Ovary (tissue), 9 donors: ENCODE measurements around the gene ZNF100. TPM values are rescaled to one million over a fixed set of nuclear protein-coding genes. Genes with fewer than 3 reads are reported as not detected.
"Not testable (repeated sequence)": the region's sequence is repeated elsewhere in the genome, so short reads cannot be mapped to it uniquely, and the experiment has no call there.

Experiments
- DNase-seq, 5 donors: peaks; one replicate each; pipeline ENCODE4 v3.0.0-alpha.2; 2019 to 2020
- H3K27ac ChIP-seq, 2 donors: fragments of 200-600 bp; one replicate each; pipeline versions ENCODE4 v1.5.1 to v1.8.0; 2019 to 2022
- H3K27me3 ChIP-seq: fragments of 200-600 bp; one replicate; pipeline ENCODE4 v1.8.0; 2022
- H3K36me3 ChIP-seq: fragments of 200-600 bp; sonication (generic); one replicate; pipeline ENCODE4 v1.5.1; 2019
- H3K4me1 ChIP-seq: one replicate; pipeline ENCODE4 v1.8.1; 2013; ENCODE audit warnings: mild to moderate bottlenecking, moderate library complexity; ENCODE audit not compliant: insufficient read depth
- H3K4me3 ChIP-seq: fragments of 200-600 bp; sonication (generic); one replicate; pipeline ENCODE4 v1.5.1; 2017
- H3K9me3 ChIP-seq, 2 donors: fragments of 200-600 bp in 1 of 2; sonication (generic) in 1 of 2; one replicate each; pipeline versions ENCODE4 v1.5.1 to v1.8.1; 2013 to 2019; ENCODE audit warnings: mild to moderate bottlenecking in 1 of 2, moderate library complexity in 1 of 2
- EP300 ChIP-seq: sonication (generic); formaldehyde crosslinking; IDR thresholded peaks from one replicate; pipeline ENCODE4 v1.6.1; 2017; ENCODE audit warnings: antibody characterized with exemption
- POLR2A ChIP-seq: fragments of 450-650 bp; IDR thresholded peaks from one replicate; pipeline ENCODE4 v1.6.1; 2017; ENCODE audit warnings: antibody characterized with exemption, mild to moderate bottlenecking, moderate library complexity
- WGBS, 3 donors: extraction: QIAGEN DNeasy Blood & Tissue Kit in 1 of 3; methylation state at CpG; one replicate each; pipeline versions ENCODE4 v1.1.5 to v1.1.7; 2013 to 2017; 5-methylcytosine and 5-hydroxymethylcytosine counted together
- intact Hi-C, 4 donors: fragments of 100-400 bp; cut with DNase I; formaldehyde crosslinking; loops; one replicate each; pipeline versions ENCODE4 v1.11.0 to v1.15.1; 2022 to 2023
- polyA plus RNA-seq, 2 donors: library from polyadenylated mRNA; stranded (reverse); fragments of 200-250 nt in 1 of 2; fragments of 350-450 nt in 1 of 2; fragmentation: Illumina TruSeq in 1 of 2; extraction: RNeasy Lipid Tissue Mini Kit (QIAGEN cat#74804) in 1 of 2; gene quantifications; one replicate each; pipeline ENCODE4 v1.2.3, GENCODE V29; 2013 to 2014
- small RNA-seq: library from RNA; depleted of rRNA; stranded (forward); fragments of <200 nt; gene quantifications from one replicate; pipeline ENCODE3, GENCODE V24; 2016
- total RNA-seq, 7 donors: library from RNA; depleted of rRNA in 2 of 7; stranded (reverse); fragments of >200 nt in 2 of 7; fragmentation: NEBNext Ultra II Directional in 3 of 7; extraction: Animal tissue kit (Norgen Biotek cat#: 25700) in 3 of 7; gene quantifications; one replicate each; pipeline versions ENCODE4 v1.1.0 to v1.2.4, GENCODE V29; 2016 to 2023
- TF ChIP-seq, protein P1 (sequence below), 3 donors: fragments of 450-650 bp in 2 of 3; fragments of 200-600 bp in 1 of 3; IDR thresholded peaks; one replicate each; pipeline versions ENCODE4 v1.5.1 to v1.8.0; 2016 to 2022; ENCODE audit warnings: antibody characterized with exemption in 3 of 3, mild to moderate bottlenecking in 1 of 3
- donor health status: DM: no; HTN: no; CAD: no; lungs with moderate emphysema.
- donor health status: DM: no; HTN: no; CAD: no.
- donor health status: Bipolar disorder and iron deficiency.
- donor health status: DM: yes; HTN: yes; CAD: no.
- donor health status: DM: no; HTN: no; CAD: no.
- donor health status: DM: yes; HTN: yes; CAD: no.

The ZNF100 gene
- total and polyA plus RNA-seq, 9 donors = 2.8 to 23.6 (median 16.6) TPM

DNA sequence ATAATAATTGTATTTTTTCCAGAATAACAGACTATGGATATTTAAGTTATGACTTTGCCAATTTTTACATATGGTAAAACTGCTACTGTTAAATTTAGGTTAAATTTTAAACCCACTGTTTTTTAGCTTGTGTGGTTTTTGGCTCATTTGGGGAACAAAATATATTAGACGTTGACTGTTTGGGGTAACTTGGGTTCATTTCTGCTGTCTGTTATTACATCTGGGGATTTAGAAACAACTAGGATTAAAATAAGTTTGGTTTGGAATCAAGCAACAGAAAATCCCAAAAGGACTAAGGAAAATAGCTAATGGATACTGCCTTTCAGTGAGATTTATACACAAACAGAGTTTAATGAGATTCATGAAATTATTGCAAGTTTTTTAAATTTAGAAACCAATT, 92.9 kb downstream of the ZNF100 start:
- intact Hi-C loops = no loop called here
- Histone ChIP-seq H3K27me3 (no peaks in the 10 kb centered on the region), H3K36me3 (no peaks in the 10 kb centered on the region), H3K27ac (no peak overlapping the region), H3K9me3 (no peaks in the 10 kb centered on the region), H3K4me1 (no peaks in the 10 kb centered on the region), H3K4me3 (no peak overlapping the region)
- TF ChIP-seq POLR2A (no peak), EP300 (no peak)
- TF ChIP-seq, protein P1, sequence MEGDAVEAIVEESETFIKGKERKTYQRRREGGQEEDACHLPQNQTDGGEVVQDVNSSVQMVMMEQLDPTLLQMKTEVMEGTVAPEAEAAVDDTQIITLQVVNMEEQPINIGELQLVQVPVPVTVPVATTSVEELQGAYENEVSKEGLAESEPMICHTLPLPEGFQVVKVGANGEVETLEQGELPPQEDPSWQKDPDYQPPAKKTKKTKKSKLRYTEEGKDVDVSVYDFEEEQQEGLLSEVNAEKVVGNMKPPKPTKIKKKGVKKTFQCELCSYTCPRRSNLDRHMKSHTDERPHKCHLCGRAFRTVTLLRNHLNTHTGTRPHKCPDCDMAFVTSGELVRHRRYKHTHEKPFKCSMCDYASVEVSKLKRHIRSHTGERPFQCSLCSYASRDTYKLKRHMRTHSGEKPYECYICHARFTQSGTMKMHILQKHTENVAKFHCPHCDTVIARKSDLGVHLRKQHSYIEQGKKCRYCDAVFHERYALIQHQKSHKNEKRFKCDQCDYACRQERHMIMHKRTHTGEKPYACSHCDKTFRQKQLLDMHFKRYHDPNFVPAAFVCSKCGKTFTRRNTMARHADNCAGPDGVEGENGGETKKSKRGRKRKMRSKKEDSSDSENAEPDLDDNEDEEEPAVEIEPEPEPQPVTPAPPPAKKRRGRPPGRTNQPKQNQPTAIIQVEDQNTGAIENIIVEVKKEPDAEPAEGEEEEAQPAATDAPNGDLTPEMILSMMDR (IDR thresholded peaks at IDR 0.05) = no peak
- 45 to 53% (median 47%) methylated on average over 1 of the region's 1 CpG for WGBS, 3 donors
- DNase-seq = no peak

DNA sequence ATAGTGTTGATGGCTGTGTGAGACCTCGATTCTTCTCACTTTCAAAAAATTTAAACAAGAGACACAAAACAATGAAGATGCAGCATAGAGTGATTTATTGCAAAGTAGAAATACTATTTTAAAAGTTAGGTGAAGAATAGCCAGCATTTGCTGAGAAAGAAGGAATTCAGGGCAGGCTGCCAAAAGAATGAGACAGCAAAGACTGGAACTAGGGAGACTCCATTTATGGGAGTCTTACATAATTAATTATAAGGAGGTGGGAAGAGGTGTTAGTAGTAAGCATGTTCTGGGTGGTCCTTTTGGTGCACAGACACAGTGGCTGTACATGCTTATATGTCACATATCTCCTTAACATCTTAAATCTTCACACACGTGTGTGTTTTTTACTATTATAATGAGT, 93.9 kb downstream of the ZNF100 start:
- H3K9me3 ChIP-seq, H3K27me3 ChIP-seq, H3K4me1 ChIP-seq, intact Hi-C loops, H3K27ac ChIP-seq, H3K4me3 ChIP-seq, H3K36me3 ChIP-seq: not testable (repeated sequence)
- peak in 3 of 5 donors; percentile 31 to 69 (median 67) for DNase-seq
- WGBS, 3 donors = 3 to 24% (median 20%) methylated on average over 2 of the region's 2 CpGs

Small RNA genes within 50 kb of the gene (small RNA-seq; reads per million reads assigned to genes)
- gene VN1R84P = not detected

Other genes starting within 250 kb of the ZNF100 start
- 10 to 100 TPM; 16.4 to 31.2 (median 23.6) TPM for gene ZNF43, start 68.6 kb upstream of the ZNF100 start, total RNA-seq
- gene ZNF43, start 68.6 kb upstream of the ZNF100 start, polyA plus RNA-seq = 10 to 100 TPM; 10.8 to 12.5 TPM
- gene ZNF208, start 243.4 kb upstream of the ZNF100 start, total RNA-seq = 10 to 100 TPM in 5 of 7 donors, 1 to 10 TPM in 2; 3.1 to 47.5 (median 20.1) TPM
- 1 to 10 TPM; 1.3 to 1.4 TPM for gene ZNF208, start 243.4 kb upstream of the ZNF100 start, polyA plus RNA-seq